Kidney epithelial cell (primary cell): ENCODE results near the gene MAVS. TPM values are rescaled to one million over a fixed set of nuclear protein-coding genes. Genes with fewer than 3 reads are reported as not detected.

Source experiments
- DNase-seq: peaks from one replicate; pipeline ENCODE4 v3.0.0-alpha.2; 2010; ENCODE audit warnings: low read depth
- H3K27me3 ChIP-seq: 2 replicates; pipeline ENCODE4 v1.6.0; 2011; ENCODE audit warnings: low read length; ENCODE audit not compliant: control insufficient read depth, insufficient read depth
- H3K36me3 ChIP-seq: 2 replicates; pipeline ENCODE4 v1.5.1; 2011; ENCODE audit warnings: low read length; ENCODE audit not compliant: control insufficient read depth, insufficient read depth
- H3K4me3 ChIP-seq: 2 replicates; pipeline ENCODE4 v1.5.1; 2011; ENCODE audit warnings: low read depth, mild to moderate bottlenecking, control low read depth, low read length
- CTCF ChIP-seq: IDR thresholded peaks from 2 replicates; pipeline ENCODE4 v1.5.1; 2011; ENCODE audit warnings: mild to moderate bottlenecking, moderate library complexity, low read length, control low read depth, inconsistent platforms; ENCODE audit not compliant: insufficient read depth, poor library complexity, severe bottlenecking
- total RNA-seq: library from RNA; depleted of rRNA; stranded (reverse); fragments of >200 nt; gene quantifications from 2 replicates; pipeline ENCODE4 v1.2.3, GENCODE V29; 2015

The MAVS gene
- total RNA-seq, 1 donor from 2014 or later = 30.8 TPM

DNA sequence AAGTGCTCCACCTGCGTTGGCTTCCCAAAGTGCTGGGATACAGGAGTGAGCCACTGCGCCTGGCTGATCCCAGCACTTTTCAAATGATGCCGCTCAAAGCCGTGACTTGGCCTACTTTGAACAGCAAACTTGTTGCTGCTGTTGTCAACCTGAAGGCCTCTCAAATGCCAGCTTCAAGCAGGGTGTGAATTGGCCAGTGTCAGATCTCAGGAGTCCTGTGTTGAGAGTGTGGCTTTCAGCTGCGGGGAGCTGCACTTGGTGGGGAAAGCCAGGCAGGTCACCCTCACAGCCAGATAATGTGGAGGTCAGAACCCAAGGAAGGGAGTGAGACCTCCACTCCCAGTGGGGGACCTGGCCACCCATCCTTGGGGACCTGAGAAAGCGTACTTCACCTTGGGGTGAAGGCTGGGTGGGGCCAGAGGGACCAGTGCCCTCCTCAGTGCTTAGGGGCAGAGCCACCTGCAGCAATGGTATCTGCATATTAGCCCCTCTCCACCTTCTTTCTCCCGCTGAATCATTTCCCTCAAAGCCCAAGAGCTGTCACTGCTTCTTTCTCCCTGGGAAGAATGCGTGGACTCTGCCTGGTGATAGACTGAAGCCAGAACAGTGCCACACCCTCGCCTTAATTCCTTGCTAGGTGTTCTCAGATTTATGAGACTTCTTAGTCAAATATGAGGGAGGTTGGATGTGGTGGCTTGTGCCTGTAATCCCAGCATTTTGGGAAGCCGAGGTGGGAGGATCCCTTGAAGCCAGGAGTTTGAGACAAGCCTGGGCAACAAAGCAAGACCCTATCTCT is 23.4 kb downstream of the MAVS start:
- H3K36me3 ChIP-seq = peaks cover 1% of the 10 kb centered on the region

DNA sequence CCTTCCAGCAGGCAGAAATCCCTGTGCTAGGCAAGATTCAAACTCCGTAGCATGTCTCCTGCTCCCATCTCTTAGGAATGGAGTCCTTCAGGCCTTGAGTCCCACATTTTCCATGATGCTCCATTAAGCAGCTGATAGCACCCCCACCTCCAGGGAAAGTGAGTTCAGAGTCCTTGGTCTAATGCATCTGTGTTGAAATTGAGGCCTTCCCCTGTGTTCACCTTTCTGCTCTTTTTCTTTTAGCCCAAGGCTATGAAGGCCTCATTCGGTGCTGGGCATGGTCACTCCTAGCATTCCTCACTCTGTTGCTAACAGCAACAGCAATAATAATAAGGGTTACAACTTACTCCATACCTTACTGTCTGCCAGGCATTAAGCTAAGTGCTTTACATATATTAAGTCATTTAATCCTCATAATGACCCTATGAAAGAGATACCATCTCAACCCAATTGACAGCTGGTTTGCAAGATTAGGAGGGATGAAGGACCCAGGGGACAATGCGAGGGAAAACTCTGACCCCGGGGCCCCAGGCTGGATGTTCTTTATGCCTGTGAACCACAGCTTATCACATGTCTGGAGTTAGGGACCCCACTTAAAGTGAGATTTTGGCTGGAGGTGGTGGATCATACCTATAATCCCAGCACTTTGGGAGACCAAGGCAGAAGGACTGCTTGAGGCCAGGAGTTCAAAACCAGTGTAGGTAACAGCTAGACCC is 25.1 kb downstream of the MAVS start:
- H3K4me3 ChIP-seq = no peak overlapping the region
- DNase-seq = no peak
- TF ChIP-seq CTCF = no peak
- peaks cover 1% of the 10 kb centered on the region for H3K36me3 ChIP-seq
- no peaks in the 10 kb centered on the region for H3K27me3 ChIP-seq

More for the DNA sequence above, 23.4 kb downstream of the MAVS start:
- TF ChIP-seq CTCF = no peak
- no peaks in the 10 kb centered on the region for H3K27me3 ChIP-seq
- DNase-seq = no peak
- no peak overlapping the region for H3K4me3 ChIP-seq

DNA sequence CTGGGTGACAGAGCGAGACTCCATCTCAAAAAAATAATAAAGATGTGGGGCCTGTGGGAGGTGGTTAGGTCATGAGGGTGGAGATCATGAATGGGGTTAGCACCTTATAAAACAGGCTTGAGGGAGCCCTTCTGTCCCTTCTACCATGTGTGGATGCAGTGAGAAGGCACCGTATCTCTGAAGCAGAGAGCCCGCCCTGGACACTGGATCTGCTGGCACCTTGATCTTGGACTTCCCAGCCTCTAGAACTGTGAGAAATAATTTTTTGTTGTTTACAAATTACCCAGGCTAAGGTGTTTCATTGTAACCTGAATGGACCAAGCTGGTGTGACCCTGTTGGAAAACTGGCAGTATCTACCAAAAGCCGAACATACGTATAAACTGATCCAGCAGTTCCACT is 26.9 kb downstream of the MAVS start:
- TF ChIP-seq CTCF = no peak
- H3K36me3 ChIP-seq = no peaks in the 10 kb centered on the region
- no peak overlapping the region for H3K4me3 ChIP-seq
- no peak for DNase-seq
- no peaks in the 10 kb centered on the region for H3K27me3 ChIP-seq

DNA sequence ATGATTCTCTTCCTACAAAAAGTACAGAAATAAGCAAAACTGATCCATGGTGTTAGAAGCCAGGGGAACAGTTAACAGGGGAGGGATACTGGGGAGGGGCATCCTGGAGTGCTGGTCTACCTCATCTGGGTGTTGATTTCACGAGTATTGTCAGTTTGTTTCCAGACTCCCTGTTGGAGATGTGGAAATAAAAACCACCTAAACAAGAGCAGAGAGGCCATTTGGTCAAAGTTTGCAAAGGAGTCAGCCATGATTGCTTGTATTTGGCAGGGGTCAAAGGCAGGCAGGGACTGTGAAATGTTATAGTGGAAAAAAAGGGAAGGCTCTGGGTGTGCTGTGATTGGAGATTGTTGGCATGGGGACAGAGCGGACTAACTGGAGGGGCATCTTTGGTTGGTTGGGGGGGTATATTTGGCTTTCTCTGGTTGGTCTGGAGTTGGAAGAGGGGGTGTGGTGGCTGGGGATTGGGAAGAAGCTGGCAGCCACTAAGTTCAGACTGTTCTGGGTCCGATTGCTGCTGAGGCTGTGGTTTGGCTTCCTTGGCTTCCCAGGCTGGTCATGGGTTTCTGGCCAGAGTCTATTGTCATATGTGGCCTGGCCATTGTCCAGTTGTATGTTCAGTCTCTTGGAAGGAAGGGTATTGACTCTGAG is 27.7 kb downstream of the MAVS start:
- H3K4me3 ChIP-seq = no peak overlapping the region
- no peak for DNase-seq
- no peaks in the 10 kb centered on the region for H3K27me3 ChIP-seq
- TF ChIP-seq CTCF = no peak
- no peaks in the 10 kb centered on the region for H3K36me3 ChIP-seq

GRCh38 chr20:3875378-3875974 is 28.8 kb downstream of the MAVS start:
- TF ChIP-seq CTCF = no peak
- no peak for DNase-seq
- H3K4me3 ChIP-seq = no peak overlapping the region
- H3K36me3 ChIP-seq = no peaks in the 10 kb centered on the region
- no peaks in the 10 kb centered on the region for H3K27me3 ChIP-seq
